Upper lobe of right lung (tissue), 1 donor: ENCODE results near the gene CCS. TPM values are rescaled to one million over a fixed set of nuclear protein-coding genes. Genes with fewer than 3 reads are reported as not detected.

Experiments
- ATAC-seq: fragments of 200-7000 bp; cut with Tn5 transposase; one replicate; pipeline ENCODE4 v1.9.1; 2020; ENCODE audit warnings: mild to moderate bottlenecking, moderate library complexity
- DNase-seq: peaks from one replicate; pipeline ENCODE4 v3.0.0-alpha.2; 2020
- H3K27ac ChIP-seq: fragments of 200-600 bp; one replicate; pipeline ENCODE4 v1.8.0; 2022
- H3K27me3 ChIP-seq: fragments of 200-600 bp; one replicate; pipeline ENCODE4 v1.8.0; 2022; ENCODE audit warnings: mild to moderate bottlenecking
- H3K36me3 ChIP-seq: fragments of 200-600 bp; one replicate; pipeline ENCODE4 v1.8.0; 2022
- H3K4me1 ChIP-seq: fragments of 200-600 bp; one replicate; pipeline ENCODE4 v1.8.0; 2022
- H3K4me3 ChIP-seq: fragments of 200-600 bp; one replicate; pipeline ENCODE4 v1.8.0; 2022; ENCODE audit warnings: mild to moderate bottlenecking
- H3K9me3 ChIP-seq: fragments of 200-600 bp; one replicate; pipeline ENCODE4 v1.8.0; 2022
- intact Hi-C: fragments of 100-400 bp; cut with DNase I; formaldehyde crosslinking; loops from one replicate; pipeline ENCODE4 v1.11.0; 2022
- total RNA-seq: library from RNA; stranded (reverse); fragmentation: NEBNext Ultra II Directional; extraction: Animal tissue kit (Norgen Biotek cat#: 25700); gene quantifications from one replicate; pipeline ENCODE4 v1.2.1, GENCODE V29; 2021
- TF ChIP-seq, protein P1 (sequence below): fragments of 200-600 bp; IDR thresholded peaks from one replicate; pipeline ENCODE4 v1.8.0; 2022; ENCODE audit warnings: antibody characterized with exemption
- donor health status: DM: no; HTN: yes; CAD: no; lungs with severe emphysema.

CCS gene
- total RNA-seq, 1 donor from 2014 or later, result 31.9 TPM

- Histone ChIP-seq H3K4me1 (peaks cover 36% of the 10 kb centered on the region), H3K27me3 (no peaks in the 10 kb centered on the region), H3K4me3 (no peak overlapping the region), H3K9me3 (no peaks in the 10 kb centered on the region), H3K36me3 (peaks cover 65% of the 10 kb centered on the region), H3K27ac (no peak overlapping the region)
- no peak for ATAC-seq
- DNase-seq, result no peak
- TF ChIP-seq, protein P1, sequence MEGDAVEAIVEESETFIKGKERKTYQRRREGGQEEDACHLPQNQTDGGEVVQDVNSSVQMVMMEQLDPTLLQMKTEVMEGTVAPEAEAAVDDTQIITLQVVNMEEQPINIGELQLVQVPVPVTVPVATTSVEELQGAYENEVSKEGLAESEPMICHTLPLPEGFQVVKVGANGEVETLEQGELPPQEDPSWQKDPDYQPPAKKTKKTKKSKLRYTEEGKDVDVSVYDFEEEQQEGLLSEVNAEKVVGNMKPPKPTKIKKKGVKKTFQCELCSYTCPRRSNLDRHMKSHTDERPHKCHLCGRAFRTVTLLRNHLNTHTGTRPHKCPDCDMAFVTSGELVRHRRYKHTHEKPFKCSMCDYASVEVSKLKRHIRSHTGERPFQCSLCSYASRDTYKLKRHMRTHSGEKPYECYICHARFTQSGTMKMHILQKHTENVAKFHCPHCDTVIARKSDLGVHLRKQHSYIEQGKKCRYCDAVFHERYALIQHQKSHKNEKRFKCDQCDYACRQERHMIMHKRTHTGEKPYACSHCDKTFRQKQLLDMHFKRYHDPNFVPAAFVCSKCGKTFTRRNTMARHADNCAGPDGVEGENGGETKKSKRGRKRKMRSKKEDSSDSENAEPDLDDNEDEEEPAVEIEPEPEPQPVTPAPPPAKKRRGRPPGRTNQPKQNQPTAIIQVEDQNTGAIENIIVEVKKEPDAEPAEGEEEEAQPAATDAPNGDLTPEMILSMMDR, result no peak
- intact Hi-C loops, result no loop called here
These were observed 31.5 kb downstream of the CCS start for GRCh38 chr11:66624450-66624849.

GRCh38 chr11:66625041-66625751, 32.2 kb downstream of the CCS start:
- H3K36me3 ChIP-seq, result peaks cover 73% of the 10 kb centered on the region
- no peak overlapping the region for H3K27ac ChIP-seq
- DNase-seq (no peak), ATAC-seq (no peak)
- peaks cover 29% of the 10 kb centered on the region for H3K4me1 ChIP-seq
- no peaks in the 10 kb centered on the region for H3K9me3 ChIP-seq
- H3K4me3 ChIP-seq, result no peak overlapping the region
- intact Hi-C loops, result no loop called here
- TF ChIP-seq, protein P1, result no peak
- H3K27me3 ChIP-seq, result no peaks in the 10 kb centered on the region

DNA sequence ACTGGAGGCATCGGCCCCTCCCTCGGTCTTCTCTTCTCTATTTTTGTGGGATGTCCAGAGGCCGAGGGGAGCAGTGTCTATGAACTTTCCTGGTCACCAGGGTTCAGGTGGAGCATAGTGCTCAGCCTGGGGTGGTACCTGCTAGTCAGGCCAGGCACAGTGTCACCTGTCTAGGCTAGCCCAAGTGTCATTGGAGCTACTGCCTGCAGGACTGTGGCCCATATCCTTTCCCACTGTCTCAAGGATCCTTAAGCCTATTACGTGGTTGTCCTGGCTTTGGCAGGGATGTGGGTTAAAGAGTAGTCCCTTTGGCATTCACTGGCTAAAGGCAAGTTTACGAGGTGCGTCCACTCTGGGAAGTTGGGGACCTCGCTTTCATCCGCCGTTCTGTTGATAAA, 32.8 kb downstream of the CCS start:
- Histone ChIP-seq H3K36me3 (peaks cover 78% of the 10 kb centered on the region), H3K27ac (no peak overlapping the region), H3K4me3 (no peak overlapping the region), H3K27me3 (no peaks in the 10 kb centered on the region), H3K4me1 (peaks cover 25% of the 10 kb centered on the region), H3K9me3 (no peaks in the 10 kb centered on the region)
- DNase-seq (no peak), ATAC-seq (no peak)
- TF ChIP-seq, protein P1, result no peak
- intact Hi-C loops, result no loop called here

DNA sequence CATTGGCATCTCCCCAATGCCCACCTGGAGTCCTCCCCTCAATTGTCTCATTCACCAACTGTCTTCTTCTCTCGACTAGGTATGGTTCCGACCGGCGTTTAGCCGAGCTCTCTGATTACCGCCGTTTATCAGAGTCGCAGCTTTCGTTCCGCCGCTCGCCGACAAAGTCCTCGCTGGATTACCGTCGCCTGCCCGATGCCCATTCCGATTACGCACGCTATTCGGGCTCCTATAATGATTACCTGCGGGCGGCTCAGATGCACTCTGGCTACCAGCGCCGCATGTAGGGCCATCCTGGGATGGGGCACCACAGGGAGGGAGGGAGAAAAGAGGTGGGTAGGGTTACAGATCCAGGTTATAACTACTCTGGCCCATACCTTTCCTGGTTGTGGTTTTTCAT, 33.4 kb downstream of the CCS start:
- no peak for ATAC-seq
- Histone ChIP-seq H3K36me3 (peaks cover 81% of the 10 kb centered on the region), H3K4me1 (peaks cover 18% of the 10 kb centered on the region), H3K9me3 (no peaks in the 10 kb centered on the region), H3K27ac (no peak overlapping the region), H3K4me3 (no peak overlapping the region), H3K27me3 (no peaks in the 10 kb centered on the region)
- TF ChIP-seq, protein P1, result no peak
- DNase-seq, result no peak
- intact Hi-C loops, result no loop called here

GRCh38 chr11:66626926-66627325, 33.9 kb downstream of the CCS start:
- intact Hi-C loops, result no loop called here
- H3K9me3 ChIP-seq, result no peaks in the 10 kb centered on the region
- H3K4me3 ChIP-seq, result no peak overlapping the region
- ATAC-seq (peak; percentile 32), DNase-seq (no peak)
- peaks cover 81% of the 10 kb centered on the region for H3K36me3 ChIP-seq
- H3K4me1 ChIP-seq, result peaks cover 19% of the 10 kb centered on the region
- H3K27ac ChIP-seq, result no peak overlapping the region
- H3K27me3 ChIP-seq, result no peaks in the 10 kb centered on the region
- TF ChIP-seq, protein P1, result no peak
